PC-3 (cell line): ENCODE data around the gene THEM4.

ENCODE experiments used
- CTCF ChIP-seq: fragments of 300-600 bp; sonication (generic); conservative IDR thresholded peaks from 2 replicates; pipeline ENCODE4 v1.5.1; 2017; ENCODE audit warnings: antibody characterized with exemption, low read depth, mild to moderate bottlenecking, low read length
- EZH2 ChIP-seq: fragments of 300-600 bp; sonication (generic); IDR thresholded peaks from one replicate; pipeline ENCODE4 v1.6.1; 2017; ENCODE audit warnings: antibody characterized with exemption, mild to moderate bottlenecking, low read length; ENCODE audit not compliant: unreplicated experiment

DNA sequence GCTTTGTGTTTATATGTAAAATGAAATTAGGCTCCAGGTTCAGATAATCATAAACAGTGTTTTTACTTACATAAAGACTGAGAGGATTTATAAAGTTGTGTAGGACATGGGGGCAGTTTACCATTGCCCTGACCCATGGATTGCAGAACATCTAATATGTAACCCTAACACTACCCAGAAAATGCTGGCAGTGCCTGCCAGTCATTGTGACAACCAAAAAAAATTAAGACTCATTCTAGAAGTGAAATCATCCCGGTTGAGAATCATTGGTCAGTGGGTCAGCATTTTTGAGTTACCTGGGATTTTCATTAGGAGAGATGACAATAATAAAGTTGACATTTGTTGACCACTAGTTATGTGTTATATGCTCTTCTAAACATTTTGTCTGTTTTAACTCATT lies 31.2 kb upstream of the THEM4 start:
- TF ChIP-seq CTCF (no peak), EZH2 (no peak)
